ENCODE results near the gene PSIP1.

DNA sequence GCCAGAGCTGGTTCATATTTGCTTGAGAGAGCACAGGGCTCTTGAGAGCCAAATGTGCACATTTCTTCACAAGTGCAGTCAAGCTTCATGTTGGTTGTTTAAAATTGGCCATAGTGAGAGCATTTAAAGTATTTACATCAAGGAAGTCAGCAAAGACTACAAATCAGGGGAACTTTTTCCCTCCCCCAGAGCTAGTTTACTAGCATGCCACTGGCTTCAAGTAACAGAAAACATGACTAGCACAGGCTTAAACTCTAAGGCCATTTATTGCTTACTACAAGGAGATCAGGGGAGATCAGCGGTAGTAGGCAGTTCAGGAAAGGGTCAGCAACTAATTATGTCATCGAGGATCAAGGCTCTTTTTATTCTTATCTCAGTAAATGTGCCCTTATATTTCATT is 31.1 kb upstream of the PSIP1 start:
- TF ChIP-seq EZH2phosphoT487 (IDR thresholded peaks at IDR 0.05; ENCODE audit: borderline replicate concordance) = no peak
- TF ChIP-seq, protein P1, sequence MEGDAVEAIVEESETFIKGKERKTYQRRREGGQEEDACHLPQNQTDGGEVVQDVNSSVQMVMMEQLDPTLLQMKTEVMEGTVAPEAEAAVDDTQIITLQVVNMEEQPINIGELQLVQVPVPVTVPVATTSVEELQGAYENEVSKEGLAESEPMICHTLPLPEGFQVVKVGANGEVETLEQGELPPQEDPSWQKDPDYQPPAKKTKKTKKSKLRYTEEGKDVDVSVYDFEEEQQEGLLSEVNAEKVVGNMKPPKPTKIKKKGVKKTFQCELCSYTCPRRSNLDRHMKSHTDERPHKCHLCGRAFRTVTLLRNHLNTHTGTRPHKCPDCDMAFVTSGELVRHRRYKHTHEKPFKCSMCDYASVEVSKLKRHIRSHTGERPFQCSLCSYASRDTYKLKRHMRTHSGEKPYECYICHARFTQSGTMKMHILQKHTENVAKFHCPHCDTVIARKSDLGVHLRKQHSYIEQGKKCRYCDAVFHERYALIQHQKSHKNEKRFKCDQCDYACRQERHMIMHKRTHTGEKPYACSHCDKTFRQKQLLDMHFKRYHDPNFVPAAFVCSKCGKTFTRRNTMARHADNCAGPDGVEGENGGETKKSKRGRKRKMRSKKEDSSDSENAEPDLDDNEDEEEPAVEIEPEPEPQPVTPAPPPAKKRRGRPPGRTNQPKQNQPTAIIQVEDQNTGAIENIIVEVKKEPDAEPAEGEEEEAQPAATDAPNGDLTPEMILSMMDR (conservative IDR thresholded peaks at IDR 0.05; ENCODE audit: low read length) = no peak

Data from Loucy (cell line).